ENCODE results near the gene AGR2. TPM values are rescaled to one million over a fixed set of nuclear protein-coding genes. Genes with fewer than 3 reads are reported as not detected.
"Not testable (repeated sequence)": the region's sequence is repeated elsewhere in the genome, so short reads cannot be mapped to it uniquely, and the experiment has no call there.

The AGR2 gene
- 10 to 100 TPM in 1 of 4 donors, not detected in 3; 16.7 TPM for total RNA-seq

DNA sequence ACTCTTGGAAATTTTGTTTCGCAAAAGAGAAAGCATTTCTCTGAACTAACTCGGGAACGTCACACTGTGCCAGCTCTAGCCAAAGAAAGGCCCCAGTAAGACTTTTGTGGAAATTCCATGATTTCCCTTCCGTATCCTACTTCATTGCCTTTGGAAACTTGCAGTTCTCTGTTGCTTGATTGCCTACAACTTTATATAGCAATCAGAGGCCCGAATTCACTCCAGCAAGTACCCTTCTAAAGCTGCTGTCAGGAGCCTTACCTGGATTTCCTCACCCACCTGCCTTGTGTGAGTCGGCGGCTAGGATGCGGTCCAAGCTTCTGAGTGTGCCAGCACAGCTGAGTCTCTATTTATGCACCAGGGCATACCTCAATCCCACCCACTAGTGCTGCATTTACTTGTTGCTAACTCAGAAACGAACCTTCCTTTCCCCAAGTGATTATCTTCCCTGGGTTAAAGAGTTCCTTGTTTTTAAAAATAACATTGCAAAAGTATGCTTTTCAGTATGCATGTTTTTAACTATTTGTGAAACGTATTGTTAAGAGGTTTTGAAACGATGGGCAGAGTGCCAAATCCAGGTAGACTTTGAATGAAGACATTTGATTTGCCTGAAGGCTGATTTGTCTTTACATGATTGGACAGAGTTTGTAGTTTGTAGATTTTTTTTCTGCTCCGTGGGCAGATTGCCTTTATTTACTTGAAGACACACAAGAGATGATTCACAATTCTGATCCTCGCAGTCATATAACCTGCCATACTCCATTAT, at the start of gene AGR2:
Gene AGR2 (minus strand): TSS at position 326 of the 766 bp plus-strand sequence. CDS start 3,203 bp downstream, outside the sequence.
- H3K9me3 ChIP-seq = no peaks in the 10 kb centered on the region
- H3K36me3 ChIP-seq = no peaks in the 10 kb centered on the region
- intact Hi-C loops (cut with DNase I; ENCODE audit: low total_unique reads) = no loop called here
- no peaks in the 10 kb centered on the region for H3K27me3 ChIP-seq
- TF ChIP-seq, protein P1, sequence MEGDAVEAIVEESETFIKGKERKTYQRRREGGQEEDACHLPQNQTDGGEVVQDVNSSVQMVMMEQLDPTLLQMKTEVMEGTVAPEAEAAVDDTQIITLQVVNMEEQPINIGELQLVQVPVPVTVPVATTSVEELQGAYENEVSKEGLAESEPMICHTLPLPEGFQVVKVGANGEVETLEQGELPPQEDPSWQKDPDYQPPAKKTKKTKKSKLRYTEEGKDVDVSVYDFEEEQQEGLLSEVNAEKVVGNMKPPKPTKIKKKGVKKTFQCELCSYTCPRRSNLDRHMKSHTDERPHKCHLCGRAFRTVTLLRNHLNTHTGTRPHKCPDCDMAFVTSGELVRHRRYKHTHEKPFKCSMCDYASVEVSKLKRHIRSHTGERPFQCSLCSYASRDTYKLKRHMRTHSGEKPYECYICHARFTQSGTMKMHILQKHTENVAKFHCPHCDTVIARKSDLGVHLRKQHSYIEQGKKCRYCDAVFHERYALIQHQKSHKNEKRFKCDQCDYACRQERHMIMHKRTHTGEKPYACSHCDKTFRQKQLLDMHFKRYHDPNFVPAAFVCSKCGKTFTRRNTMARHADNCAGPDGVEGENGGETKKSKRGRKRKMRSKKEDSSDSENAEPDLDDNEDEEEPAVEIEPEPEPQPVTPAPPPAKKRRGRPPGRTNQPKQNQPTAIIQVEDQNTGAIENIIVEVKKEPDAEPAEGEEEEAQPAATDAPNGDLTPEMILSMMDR (IDR thresholded peaks at IDR 0.05) = no peak
- TF ChIP-seq POLR2A (IDR thresholded peaks at IDR 0.05) = no peak
- H3K27ac ChIP-seq = no peak within 1 kb of the TSS
- no peak for DNase-seq
- no peaks in the 10 kb centered on the region for H3K4me1 ChIP-seq
- H3K4me3 ChIP-seq = no peak within 1 kb of the TSS

DNA sequence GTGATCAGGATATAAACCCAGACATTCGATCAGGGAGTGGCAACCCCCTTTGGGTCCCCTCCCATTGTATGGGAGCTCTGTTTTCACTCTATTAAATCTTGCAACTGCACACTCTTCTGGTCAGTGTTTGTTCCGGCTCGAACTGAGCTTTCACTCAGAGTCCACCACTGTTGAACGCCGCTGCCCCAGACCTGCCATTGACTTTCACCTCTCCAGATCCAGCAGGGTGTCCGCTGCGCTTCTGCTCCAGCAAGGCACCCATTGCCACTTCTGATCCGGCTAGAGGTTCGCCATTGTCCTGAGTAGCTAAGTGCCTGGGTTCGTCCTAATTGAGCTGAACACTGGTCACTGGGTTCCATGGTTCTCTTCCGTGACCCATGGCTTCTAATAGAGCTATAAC, 48.4 kb upstream of the AGR2 start:
- H3K36me3 ChIP-seq; H3K4me1 ChIP-seq; H3K27me3 ChIP-seq; intact Hi-C loops (cut with DNase I; ENCODE audit: low total_unique reads); H3K9me3 ChIP-seq; H3K4me3 ChIP-seq; DNase-seq; H3K27ac ChIP-seq: not testable (repeated sequence)

DNA sequence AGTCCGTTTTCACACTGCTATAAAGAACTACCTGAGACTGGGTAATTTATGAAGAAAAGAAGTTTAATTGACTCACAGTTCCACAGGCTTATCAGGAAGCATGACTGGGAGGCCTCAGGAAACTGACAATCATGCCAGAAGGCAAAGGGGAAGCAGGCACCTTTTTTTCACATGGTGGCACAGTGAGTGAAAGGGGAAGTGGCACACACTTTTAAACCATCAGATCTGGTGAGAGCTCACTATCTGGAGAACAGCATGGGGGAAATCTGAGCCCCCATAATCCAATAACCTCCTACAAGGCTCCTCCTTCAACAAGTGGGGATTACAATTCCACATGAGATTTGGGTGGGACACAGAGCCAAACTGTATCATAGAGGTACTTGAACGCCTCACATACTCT, 47.0 kb upstream of the AGR2 start:
- Histone ChIP-seq H3K36me3 (no peaks in the 10 kb centered on the region), H3K4me3 (no peak overlapping the region), H3K27ac (no peak overlapping the region), H3K27me3 (no peaks in the 10 kb centered on the region), H3K4me1 (no peaks in the 10 kb centered on the region), H3K9me3 (no peaks in the 10 kb centered on the region)
- intact Hi-C loops (cut with DNase I; ENCODE audit: low total_unique reads) = no loop called here
- no peak for DNase-seq
- TF ChIP-seq, protein P1 (IDR thresholded peaks at IDR 0.05) = no peak
- no peak for TF ChIP-seq POLR2A (IDR thresholded peaks at IDR 0.05)

DNA sequence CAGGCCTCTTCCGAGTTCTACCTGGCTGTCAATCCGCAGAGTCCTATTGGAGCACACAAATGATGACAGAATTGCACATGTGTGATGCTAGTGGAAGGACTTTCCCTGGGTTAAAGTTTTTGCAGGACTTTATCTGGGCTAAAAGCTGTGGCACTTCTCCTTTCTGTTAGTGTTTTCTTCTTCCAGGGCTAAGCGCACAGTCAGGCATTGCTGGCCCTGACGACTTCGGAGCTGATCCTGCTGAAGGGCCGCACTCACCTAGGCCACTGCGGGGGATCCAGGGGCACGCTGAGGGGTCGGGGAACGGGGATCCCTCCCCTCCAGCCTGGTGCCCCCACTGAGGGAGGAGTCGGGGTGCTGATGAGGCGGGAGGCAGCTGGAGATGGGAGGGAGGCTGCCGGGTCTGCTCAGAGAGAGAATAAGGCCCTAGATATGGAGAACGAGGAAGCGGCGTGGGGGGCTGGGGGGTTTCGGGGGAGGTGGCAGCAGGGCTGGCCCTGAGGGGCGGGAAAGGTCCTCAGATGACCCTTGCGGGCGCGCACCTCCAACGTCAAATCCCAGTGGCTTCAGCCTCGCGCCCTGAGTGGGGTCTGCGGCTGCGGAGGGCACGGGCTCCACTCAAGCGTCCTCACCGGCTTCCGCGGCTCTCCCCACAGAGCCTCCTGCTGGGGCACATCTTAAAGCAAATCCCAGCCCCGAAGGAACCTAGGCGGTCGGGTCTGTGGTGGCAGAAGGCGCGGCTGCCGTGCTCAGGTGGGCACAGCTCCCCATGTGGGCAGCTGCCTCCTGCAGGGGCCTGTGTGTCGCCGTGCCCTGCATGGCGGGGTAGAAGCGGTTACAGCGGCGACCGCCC, 46.0 kb upstream of the AGR2 start:
- no peak overlapping the region for H3K27ac ChIP-seq
- TF ChIP-seq POLR2A (IDR thresholded peaks at IDR 0.05) = no peak
- TF ChIP-seq, protein P1 (IDR thresholded peaks at IDR 0.05) = no peak
- H3K4me3 ChIP-seq = no peak overlapping the region
- H3K4me1 ChIP-seq = no peaks in the 10 kb centered on the region
- no peaks in the 10 kb centered on the region for H3K9me3 ChIP-seq
- no peak for DNase-seq
- intact Hi-C loops (cut with DNase I; ENCODE audit: low total_unique reads) = no loop called here
- no peaks in the 10 kb centered on the region for H3K27me3 ChIP-seq
- H3K36me3 ChIP-seq = no peaks in the 10 kb centered on the region

DNA sequence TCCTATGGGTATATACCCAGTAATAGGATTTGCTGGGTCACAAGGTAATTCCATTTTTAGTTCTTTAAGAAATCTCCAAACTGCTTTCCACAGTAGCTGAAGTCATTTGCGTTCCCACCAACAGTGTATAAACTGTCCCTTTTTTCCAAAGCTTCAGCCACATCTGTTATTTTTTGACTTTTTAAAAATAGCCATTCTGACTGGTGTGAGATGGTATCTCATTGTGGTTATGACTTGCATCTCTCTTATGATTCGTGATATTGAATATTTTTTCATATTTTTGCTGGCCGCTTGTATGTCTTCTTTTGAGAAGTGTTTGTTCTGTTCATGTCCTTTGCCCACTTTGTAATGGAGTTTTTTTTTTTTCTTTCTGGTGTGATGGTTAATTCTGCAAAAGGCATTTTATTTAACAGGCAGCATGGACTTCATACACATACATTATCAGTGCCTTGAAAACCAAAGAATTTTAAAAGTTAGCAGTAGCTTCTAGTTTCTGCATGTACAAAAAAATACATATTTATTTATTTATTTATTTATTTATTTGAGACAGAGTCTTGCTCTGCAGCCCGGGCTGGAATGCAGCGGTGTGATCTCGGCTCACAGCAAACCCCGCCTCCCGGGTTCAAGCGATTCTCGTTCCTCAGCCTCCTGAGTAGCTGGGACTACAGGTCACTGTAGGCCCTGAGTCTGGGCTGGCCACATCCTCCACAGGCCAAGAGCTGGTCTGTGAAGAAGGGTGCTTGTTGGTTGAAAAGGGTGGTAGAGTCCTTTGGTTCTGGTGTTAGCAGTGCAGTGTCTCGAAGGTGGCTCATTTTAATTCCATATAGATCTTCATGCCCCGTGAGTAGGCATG, 44.7 kb upstream of the AGR2 start:
- no peaks in the 10 kb centered on the region for H3K4me1 ChIP-seq
- no peaks in the 10 kb centered on the region for H3K27me3 ChIP-seq
- intact Hi-C loops (cut with DNase I; ENCODE audit: low total_unique reads) = no loop called here
- no peak overlapping the region for H3K4me3 ChIP-seq
- no peaks in the 10 kb centered on the region for H3K36me3 ChIP-seq
- TF ChIP-seq, protein P1 (IDR thresholded peaks at IDR 0.05) = no peak
- no peak for TF ChIP-seq POLR2A (IDR thresholded peaks at IDR 0.05)
- H3K9me3 ChIP-seq = no peaks in the 10 kb centered on the region
- no peak overlapping the region for H3K27ac ChIP-seq
- DNase-seq = no peak

All from uterus (tissue), 4 donors.